Measurements from ENCODE around the gene ITGB6.

GRCh38 chr2:160132761-160133160 lies 67.3 kb downstream of the ITGB6 start:
- TF ChIP-seq POLR2AphosphoS5 (IDR thresholded peaks at IDR 0.05; ENCODE audit: low read depth) (no peak), CTCF (IDR thresholded peaks at IDR 0.05; ENCODE audit: insufficient read depth, low read length) (no peak), SPI1 (IDR thresholded peaks at IDR 0.05; ENCODE audit: borderline replicate concordance, low read depth) (no peak), REST (IDR thresholded peaks at IDR 0.05; ENCODE audit: insufficient replicate concordance, low read depth) (no peak), GABPA (IDR thresholded peaks at IDR 0.05; ENCODE audit: low read depth) (no peak)
